ENCODE results near the gene UBAP1. TPM values are rescaled to one million over a fixed set of nuclear protein-coding genes. Genes with fewer than 3 reads are reported as not detected.

UBAP1 gene
- polyA plus RNA-seq, 3 donors = 32.5 to 44.5 (median 39.2) TPM

GRCh38 chr9:34256987-34257585, 78.2 kb downstream of the UBAP1 start:
- Histone ChIP-seq H3K4me1 (ENCODE audit: control insufficient read depth in 1 of 2, insufficient read depth in 2 of 2, low read length in 2 of 2) (no peaks in the 10 kb centered on the region), H3K79me2 (ENCODE audit: insufficient read depth, low read length) (peaks cover 5% of the 10 kb centered on the region), H3K9me3 (replicated peaks in 1 of 2; ENCODE audit: control insufficient read depth in 1 of 2, insufficient read depth in 1 of 2, low read length in 2 of 2) (no peaks in the 10 kb centered on the region), H3K4me2 (replicated peaks; ENCODE audit: extremely low read depth, low read length, poor library complexity, severe bottlenecking) (no peak overlapping the region), H3K4me3 (replicated peaks in 1 of 3; ENCODE audit: low read depth in 2 of 3, low read length in 3 of 3) (no peak overlapping the region), H3K27ac (ENCODE audit: low read depth in 1 of 2, low read length in 2 of 2) (peak overlapping the region in 1 of 2 donors; percentile 48), H3K27me3 (ENCODE audit: control insufficient read depth in 2 of 2, insufficient read depth in 2 of 2, low read length in 2 of 2) (no peaks in the 10 kb centered on the region), H3K9ac (ENCODE audit: insufficient read depth, low read length, poor library complexity, severe bottlenecking) (no peak overlapping the region), H4K20me1 (ENCODE audit: insufficient read depth, low read length) (peaks cover 16% of the 10 kb centered on the region), H3K36me3 (replicated peaks in 1 of 2; ENCODE audit: control insufficient read depth in 1 of 2, insufficient read depth in 2 of 2, low read length in 2 of 2) (peaks cover 40 to 73% of the 10 kb centered on the region in 2 donors), H2AFZ (ENCODE audit: insufficient read depth, low read depth, low read length, poor library complexity, severe bottlenecking) (no peak overlapping the region)
- intact Hi-C loops (cut with micrococcal nuclease) = loop anchor here (10.0 kb wide), 1 partner anchor 132 kb away; the partner anchor contains the start of gene DCAF12 (in 2 of the 2)
- 95% methylated on average over 9 of the region's 11 CpGs for WGBS (ENCODE audit: insufficient coverage)
- Mint-ChIP-seq H3K36me3 (peaks cover 38 to 72% of the 10 kb centered on the region in 2 donors), H3K27ac (peak overlapping the region in 6 of 7 donors; percentile 5 to 81 (median 46)), H3K4me1 (no peaks in the 10 kb centered on the region), H3K9me3 (no peaks in the 10 kb centered on the region), H3K27me3 (ENCODE audit: low read depth in 3 of 3) (peaks cover 0 to 1% (median 0%) of the 10 kb centered on the region in 3 donors), H3K4me3 (no peak overlapping the region)
- TF ChIP-seq CTCF (IDR thresholded peaks at IDR 0.05) = no peak
- no peak for DNase-seq

GRCh38 chr9:34259315-34259714, 80.5 kb downstream of the UBAP1 start:
- H2AFZ ChIP-seq (ENCODE audit: insufficient read depth, low read depth, low read length, poor library complexity, severe bottlenecking) = no peak overlapping the region
- H3K4me2 ChIP-seq (replicated peaks; ENCODE audit: extremely low read depth, low read length, poor library complexity, severe bottlenecking) = no peak overlapping the region
- Mint-ChIP-seq H3K9me3 (no peaks in the 10 kb centered on the region), H3K4me1 (peaks cover 11% of the 10 kb centered on the region), H3K27ac (no peak overlapping the region), H3K27me3 (ENCODE audit: low read depth in 3 of 3) (peaks cover 0 to 1% (median 0%) of the 10 kb centered on the region in 3 donors), H3K4me3 (no peak overlapping the region), H3K36me3 (peaks cover 27 to 59% of the 10 kb centered on the region in 2 donors)
- no peaks in the 10 kb centered on the region for H3K79me2 ChIP-seq (ENCODE audit: insufficient read depth, low read length)
- no peak overlapping the region for H3K4me3 ChIP-seq (replicated peaks in 1 of 3; ENCODE audit: low read depth in 2 of 3, low read length in 3 of 3)
- no peak overlapping the region for H3K9ac ChIP-seq (ENCODE audit: insufficient read depth, low read length, poor library complexity, severe bottlenecking)
- H3K9me3 ChIP-seq (replicated peaks in 1 of 2; ENCODE audit: control insufficient read depth in 1 of 2, insufficient read depth in 1 of 2, low read length in 2 of 2) = no peaks in the 10 kb centered on the region
- peak overlapping the region in 1 of 2 donors; percentile 26 for H3K27ac ChIP-seq (ENCODE audit: low read depth in 1 of 2, low read length in 2 of 2)
- TF ChIP-seq CTCF (IDR thresholded peaks at IDR 0.05) = no peak
- H3K36me3 ChIP-seq (replicated peaks in 1 of 2; ENCODE audit: control insufficient read depth in 1 of 2, insufficient read depth in 2 of 2, low read length in 2 of 2) = peaks cover 26 to 53% of the 10 kb centered on the region in 2 donors
- H3K27me3 ChIP-seq (ENCODE audit: control insufficient read depth in 2 of 2, insufficient read depth in 2 of 2, low read length in 2 of 2) = no peaks in the 10 kb centered on the region
- DNase-seq = no peak
- intact Hi-C loops (cut with micrococcal nuclease) = loop anchor here (10.0 kb wide), 1 partner anchor 135 kb away; the partner anchor contains the start of gene DCAF12 (in 2 of the 2)
- no peaks in the 10 kb centered on the region for H4K20me1 ChIP-seq (ENCODE audit: insufficient read depth, low read length)
- 100% methylated on average over 2 of the region's 10 CpGs for WGBS (ENCODE audit: insufficient coverage)
- no peaks in the 10 kb centered on the region for H3K4me1 ChIP-seq (ENCODE audit: control insufficient read depth in 1 of 2, insufficient read depth in 2 of 2, low read length in 2 of 2)

Measured in CD14-positive monocyte (primary cell).